Neural progenitor cell (in vitro differentiated cells): ENCODE data around the gene CCDC3. TPM values are rescaled to one million over a fixed set of nuclear protein-coding genes. Genes with fewer than 3 reads are reported as not detected.

Source experiments
- DNase-seq: peaks from one replicate; pipeline ENCODE4 v3.0.0-alpha.2; 2016; ENCODE audit warnings: low spot score
- H2AFZ ChIP-seq: fragments of 200-600 bp; sonication (generic); replicated peaks from 2 replicates; pipeline ENCODE4 v1.6.1; 2016; ENCODE audit warnings: antibody characterized with exemption
- H3F3A ChIP-seq: fragments of 200-600 bp; sonication (generic); 2 replicates; pipeline ENCODE4 v1.6.1; 2016; ENCODE audit warnings: antibody characterized with exemption, low read depth
- H3K27ac ChIP-seq: fragments of 200-600 bp; sonication (generic); 2 replicates; pipeline ENCODE4 v1.5.1; 2016; ENCODE audit warnings: mild to moderate bottlenecking
- H3K27me3 ChIP-seq: fragments of 200-600 bp; sonication (generic); 2 replicates; pipeline ENCODE4 v1.6.1; 2016; ENCODE audit warnings: mild to moderate bottlenecking, moderate library complexity
- H3K36me3 ChIP-seq: fragments of 200-600 bp; sonication (generic); 2 replicates; pipeline ENCODE4 v1.5.1; 2016
- H3K4me1 ChIP-seq: fragments of 200-600 bp; sonication (generic); 2 replicates; pipeline ENCODE4 v1.6.1; 2016; ENCODE audit warnings: mixed run types
- H3K4me2 ChIP-seq: fragments of 200-600 bp; sonication (generic); 2 replicates; pipeline ENCODE4 v1.6.1; 2016
- H3K4me3 ChIP-seq: fragments of 200-600 bp; sonication (generic); 2 replicates; pipeline ENCODE4 v1.5.1; 2016
- H3K79me2 ChIP-seq: fragments of 200-600 bp; sonication (generic); 2 replicates; pipeline ENCODE4 v1.6.1; 2016; ENCODE audit warnings: low read depth
- H3K9ac ChIP-seq: fragments of 200-600 bp; sonication (generic); 2 replicates; pipeline ENCODE4 v1.6.1; 2016
- H3K9me3 ChIP-seq: fragments of 200-600 bp; sonication (generic); 2 replicates; pipeline ENCODE4 v1.5.1; 2016; ENCODE audit warnings: low read depth
- H4K20me1 ChIP-seq: fragments of 200-600 bp; sonication (generic); 2 replicates; pipeline ENCODE4 v1.6.1; 2016; ENCODE audit warnings: low read depth
- H3K27ac Mint-ChIP-seq: 3 replicates; pipeline ENCODE4 v1.8.0; 2021; ENCODE audit warnings: mixed read lengths
- H3K27me3 Mint-ChIP-seq: 2 replicates; pipeline ENCODE4 v1.8.0; 2022; ENCODE audit warnings: low read depth, mild to moderate bottlenecking, inconsistent platforms, moderate library complexity, mixed read lengths; ENCODE audit not compliant: insufficient read depth
- H3K36me3 Mint-ChIP-seq: 3 replicates; pipeline ENCODE4 v1.8.0; 2021; ENCODE audit warnings: mixed read lengths
- H3K4me1 Mint-ChIP-seq: 3 replicates; pipeline ENCODE4 v1.8.0; 2021; ENCODE audit warnings: mixed read lengths
- H3K4me3 Mint-ChIP-seq: 3 replicates; pipeline ENCODE4 v1.8.0; 2021; ENCODE audit warnings: mild to moderate bottlenecking, moderate library complexity, mixed read lengths
- H3K9me3 Mint-ChIP-seq: 3 replicates; pipeline ENCODE4 v1.8.0; 2020; ENCODE audit warnings: mixed read lengths
- EZH2 ChIP-seq: fragments of 200-600 bp; sonication (generic); IDR thresholded peaks from 2 replicates; pipeline ENCODE4 v1.6.1; 2017; ENCODE audit warnings: antibody characterized with exemption, mild to moderate bottlenecking, moderate library complexity
- EZH2phosphoT487 ChIP-seq: fragments of 200-600 bp; sonication (generic); IDR thresholded peaks from 2 replicates; pipeline ENCODE4 v1.6.1; 2017; ENCODE audit warnings: antibody characterized with exemption
- small RNA-seq: library from RNA; depleted of rRNA; stranded (forward); fragments of <200 nt; gene quantifications from one replicate; pipeline ENCODE3, GENCODE V24; 2015
- total RNA-seq: library from RNA; depleted of rRNA; stranded (reverse); fragments of >200 nt; gene quantifications from 2 replicates; pipeline ENCODE4 v1.2.3, GENCODE V29; 2015; ENCODE audit warnings: low replicate concordance
- TF ChIP-seq, protein P1 (sequence below): fragments of 200-600 bp; sonication (generic); IDR thresholded peaks from 2 replicates; pipeline ENCODE4 v1.5.1; 2017; ENCODE audit warnings: antibody characterized with exemption, mild to moderate bottlenecking

CCDC3 gene
- total RNA-seq, 1 donor from 2014 or later, result not detected

DNA sequence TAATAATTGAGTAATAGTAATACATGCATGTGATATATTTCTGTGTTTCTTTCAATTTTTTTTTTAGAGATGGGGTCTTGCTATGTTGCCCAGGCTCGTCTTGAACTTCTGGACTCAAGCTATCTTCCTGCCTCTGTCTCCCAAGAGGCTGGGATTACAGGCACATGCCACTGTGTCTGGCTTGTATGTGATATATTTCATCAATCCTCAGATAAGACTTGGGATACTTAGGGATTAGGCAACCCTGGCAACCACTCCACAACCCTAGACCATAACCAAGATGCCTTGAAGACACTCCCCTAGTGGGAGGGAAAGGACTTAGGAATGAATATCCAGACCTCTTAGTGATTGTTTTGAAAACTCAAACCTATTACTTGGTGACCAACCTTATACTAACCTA lies 154.8 kb downstream of the CCDC3 start:
- DNase-seq, result no peak
- Histone ChIP-seq H3K79me2 (no peaks in the 10 kb centered on the region), H3K27me3 (no peaks in the 10 kb centered on the region), H2AFZ (peak overlapping the region; percentile 93), H4K20me1 (no peaks in the 10 kb centered on the region), H3K27ac (no peak overlapping the region), H3K4me1 (no peaks in the 10 kb centered on the region), H3K9ac (no peak overlapping the region), H3K4me3 (no peak overlapping the region), H3K9me3 (no peaks in the 10 kb centered on the region), H3K36me3 (no peaks in the 10 kb centered on the region), H3K4me2 (no peak overlapping the region), H3F3A (no peaks in the 10 kb centered on the region)
- Mint-ChIP-seq H3K27ac (no peak overlapping the region), H3K4me1 (peaks cover 8% of the 10 kb centered on the region), H3K4me3 (no peak overlapping the region), H3K9me3 (no peaks in the 10 kb centered on the region), H3K36me3 (no peaks in the 10 kb centered on the region), H3K27me3 (peaks cover 5% of the 10 kb centered on the region)
- TF ChIP-seq EZH2 (no peak), EZH2phosphoT487 (no peak)
- TF ChIP-seq, protein P1, sequence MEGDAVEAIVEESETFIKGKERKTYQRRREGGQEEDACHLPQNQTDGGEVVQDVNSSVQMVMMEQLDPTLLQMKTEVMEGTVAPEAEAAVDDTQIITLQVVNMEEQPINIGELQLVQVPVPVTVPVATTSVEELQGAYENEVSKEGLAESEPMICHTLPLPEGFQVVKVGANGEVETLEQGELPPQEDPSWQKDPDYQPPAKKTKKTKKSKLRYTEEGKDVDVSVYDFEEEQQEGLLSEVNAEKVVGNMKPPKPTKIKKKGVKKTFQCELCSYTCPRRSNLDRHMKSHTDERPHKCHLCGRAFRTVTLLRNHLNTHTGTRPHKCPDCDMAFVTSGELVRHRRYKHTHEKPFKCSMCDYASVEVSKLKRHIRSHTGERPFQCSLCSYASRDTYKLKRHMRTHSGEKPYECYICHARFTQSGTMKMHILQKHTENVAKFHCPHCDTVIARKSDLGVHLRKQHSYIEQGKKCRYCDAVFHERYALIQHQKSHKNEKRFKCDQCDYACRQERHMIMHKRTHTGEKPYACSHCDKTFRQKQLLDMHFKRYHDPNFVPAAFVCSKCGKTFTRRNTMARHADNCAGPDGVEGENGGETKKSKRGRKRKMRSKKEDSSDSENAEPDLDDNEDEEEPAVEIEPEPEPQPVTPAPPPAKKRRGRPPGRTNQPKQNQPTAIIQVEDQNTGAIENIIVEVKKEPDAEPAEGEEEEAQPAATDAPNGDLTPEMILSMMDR, result no peak

Small RNA genes within 50 kb of the gene (small RNA-seq; reads per million reads assigned to genes)
- gene RNA5SP300, result not detected

Other genes starting within 250 kb of the CCDC3 start
- gene OPTN, start 98.5 kb upstream of the CCDC3 start, total RNA-seq, result 13.9 and 15.4 TPM in 2 replicates
- gene MCM10, start 159.8 kb upstream of the CCDC3 start, total RNA-seq, result 38.2 and 44.5 TPM in 2 replicates
- gene UCMA, start 232.7 kb upstream of the CCDC3 start, total RNA-seq, result not detected in 2 replicates